DMS53 (cell line): ENCODE results near the gene ITGA1.
"Not testable (repeated sequence)": the region's sequence is repeated elsewhere in the genome, so short reads cannot be mapped to it uniquely, and the experiment has no call there.

ENCODE experiments used
- DNase-seq: peaks from one replicate; lab custom pipeline; 2025; lab: John Stamatoyannopoulos, UW

ITGA1 gene

DNA sequence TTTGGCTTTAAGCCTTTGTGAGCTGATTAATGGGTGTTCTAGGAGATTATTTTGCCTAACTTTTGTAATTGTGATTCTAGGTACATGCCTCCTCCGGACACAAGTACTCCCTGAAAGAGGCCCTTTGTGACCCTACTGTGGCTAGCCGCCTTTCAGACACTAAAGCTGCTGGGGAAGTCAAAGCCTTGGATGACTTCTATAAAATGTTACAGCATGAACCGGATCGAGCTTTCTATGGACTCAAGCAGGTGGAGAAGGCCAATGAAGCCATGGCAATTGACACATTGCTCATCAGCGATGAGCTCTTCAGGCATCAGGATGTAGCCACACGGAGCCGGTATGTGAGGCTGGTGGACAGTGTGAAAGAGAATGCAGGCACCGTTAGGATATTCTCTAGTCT, 13.6 kb downstream of the ITGA1 start:
- peak; percentile 63 for DNase-seq

- DNase-seq, result no peak
Measured at GRCh38 chr5:52802272-52802973, 14.7 kb downstream of the ITGA1 start.

DNA sequence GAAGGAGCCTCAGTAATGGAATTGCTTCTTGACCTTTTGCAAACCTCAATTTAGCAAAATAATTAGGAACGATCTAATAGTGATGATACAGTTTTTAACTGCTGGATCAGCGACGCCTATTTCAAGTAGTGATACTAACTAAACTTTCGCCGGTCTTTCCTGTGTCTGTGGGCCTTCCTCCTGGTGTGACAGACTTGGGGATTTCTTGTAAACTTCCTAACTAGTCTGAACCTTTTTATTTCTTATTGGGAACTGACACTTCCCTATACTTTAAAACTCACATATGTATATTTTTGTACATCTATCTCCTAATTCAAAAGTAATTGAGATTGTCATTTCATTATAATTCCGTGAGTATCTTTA, 15.2 kb downstream of the ITGA1 start:
- no peak for DNase-seq

GRCh38 chr5:52804387-52804791, 16.7 kb downstream of the ITGA1 start:
- no peak for DNase-seq

DNA sequence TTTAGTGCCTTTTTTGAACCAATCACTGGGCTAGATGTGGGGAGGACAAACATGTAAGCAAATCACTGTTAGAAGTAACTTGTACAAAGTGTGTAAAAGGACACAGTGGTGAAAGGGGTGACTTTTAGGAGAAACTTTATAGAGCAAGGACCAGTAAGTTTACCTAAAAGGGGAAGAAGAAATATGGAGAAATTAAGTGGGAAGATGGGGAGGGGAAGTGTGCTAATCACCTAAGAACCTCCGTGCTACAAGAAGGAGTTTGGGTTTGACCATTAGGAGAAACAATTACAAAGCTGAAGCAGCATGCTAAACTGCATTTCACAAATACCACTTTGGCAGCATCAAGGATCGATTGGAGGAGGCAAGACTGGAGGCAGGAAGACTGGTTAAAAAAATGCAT, 17.3 kb downstream of the ITGA1 start:
- no peak for DNase-seq

GRCh38 chr5:52805615-52806014, 17.9 kb downstream of the ITGA1 start:
- DNase-seq, result no peak

GRCh38 chr5:52807037-52807436, 19.3 kb downstream of the ITGA1 start:
- no peak for DNase-seq

GRCh38 chr5:52807723-52808122, 20.0 kb downstream of the ITGA1 start:
- no peak for DNase-seq

DNA sequence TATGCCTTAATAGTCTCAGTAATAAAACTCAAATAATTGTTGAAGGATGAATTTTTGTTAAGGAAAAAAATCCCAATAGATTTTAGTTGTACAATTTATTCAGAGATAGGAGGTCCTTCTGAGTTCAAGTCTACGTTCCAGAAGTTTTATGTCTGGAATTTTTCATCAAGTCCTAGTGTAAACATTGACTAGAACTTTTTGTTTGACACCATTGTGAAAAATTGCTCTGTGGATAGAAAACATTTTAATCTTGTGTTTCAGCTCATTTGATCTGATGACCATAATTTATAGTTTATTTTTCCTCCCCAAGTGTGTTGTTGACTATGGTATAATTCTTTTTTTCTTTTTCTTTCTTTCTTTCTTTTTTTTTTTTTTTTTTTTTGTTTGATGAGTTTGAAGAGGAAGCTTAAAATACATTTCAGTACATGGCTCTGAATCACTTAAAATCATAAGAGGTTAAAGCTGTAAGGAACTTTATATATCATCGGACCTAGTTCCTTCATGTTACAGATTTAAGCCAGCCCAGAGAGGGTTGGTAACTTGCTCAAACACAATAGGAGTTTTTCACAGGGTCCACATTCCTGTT, 20.7 kb downstream of the ITGA1 start:
- no peak for DNase-seq

GRCh38 chr5:52809884-52810283, 22.2 kb downstream of the ITGA1 start:
- peak; percentile 36 for DNase-seq

DNA sequence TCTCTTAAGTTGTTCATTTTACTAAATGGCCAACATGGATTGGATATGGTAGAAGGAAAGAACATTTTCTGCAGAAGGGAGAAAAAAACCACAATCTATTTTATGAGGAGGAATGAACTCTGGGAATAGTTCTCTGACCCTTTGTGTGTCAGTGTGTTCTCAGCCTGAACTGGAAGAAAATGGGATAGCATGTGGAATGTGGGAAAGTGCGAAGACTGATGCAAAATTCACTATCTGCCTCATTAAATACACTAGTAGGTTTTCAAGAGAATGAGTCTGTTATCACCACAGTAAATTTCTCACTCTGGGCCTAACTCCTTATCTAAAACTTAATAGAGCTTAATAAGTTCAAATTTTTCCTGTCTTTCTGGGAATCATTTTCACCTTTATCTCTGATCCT, 22.7 kb downstream of the ITGA1 start:
- DNase-seq, result no peak

DNA sequence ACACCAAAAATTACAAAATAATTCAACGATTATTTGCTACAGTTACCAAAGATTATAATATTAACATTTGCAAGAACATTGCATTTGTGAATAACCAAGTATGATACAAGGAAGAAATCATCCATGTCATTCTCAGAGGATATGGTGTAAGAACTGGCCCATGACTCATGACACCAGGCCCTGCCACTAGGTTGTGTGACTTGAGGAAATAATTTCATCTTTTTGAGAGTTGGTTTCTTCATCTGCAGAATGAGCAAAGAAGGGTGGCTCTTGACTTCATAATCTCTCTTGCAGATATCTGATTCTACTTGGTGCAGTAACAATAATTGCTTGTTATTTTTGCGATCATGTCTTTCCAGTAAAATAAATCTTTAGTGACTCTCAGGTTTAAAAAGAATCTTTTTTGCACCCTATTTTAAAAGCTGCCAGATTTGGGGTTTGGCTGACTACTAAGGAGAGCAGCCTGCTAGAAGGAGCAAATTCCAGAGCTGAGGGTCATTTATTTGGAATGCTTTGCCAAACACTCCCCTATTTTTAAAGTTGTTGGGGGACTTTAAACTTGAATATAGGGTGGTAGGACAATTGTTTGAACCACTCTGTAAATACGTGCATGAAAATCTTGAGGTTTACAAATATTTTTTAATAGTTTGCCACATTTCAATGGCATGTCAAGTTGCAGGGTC, 23.5 kb downstream of the ITGA1 start:
- DNase-seq, result peak; percentile 24

DNA sequence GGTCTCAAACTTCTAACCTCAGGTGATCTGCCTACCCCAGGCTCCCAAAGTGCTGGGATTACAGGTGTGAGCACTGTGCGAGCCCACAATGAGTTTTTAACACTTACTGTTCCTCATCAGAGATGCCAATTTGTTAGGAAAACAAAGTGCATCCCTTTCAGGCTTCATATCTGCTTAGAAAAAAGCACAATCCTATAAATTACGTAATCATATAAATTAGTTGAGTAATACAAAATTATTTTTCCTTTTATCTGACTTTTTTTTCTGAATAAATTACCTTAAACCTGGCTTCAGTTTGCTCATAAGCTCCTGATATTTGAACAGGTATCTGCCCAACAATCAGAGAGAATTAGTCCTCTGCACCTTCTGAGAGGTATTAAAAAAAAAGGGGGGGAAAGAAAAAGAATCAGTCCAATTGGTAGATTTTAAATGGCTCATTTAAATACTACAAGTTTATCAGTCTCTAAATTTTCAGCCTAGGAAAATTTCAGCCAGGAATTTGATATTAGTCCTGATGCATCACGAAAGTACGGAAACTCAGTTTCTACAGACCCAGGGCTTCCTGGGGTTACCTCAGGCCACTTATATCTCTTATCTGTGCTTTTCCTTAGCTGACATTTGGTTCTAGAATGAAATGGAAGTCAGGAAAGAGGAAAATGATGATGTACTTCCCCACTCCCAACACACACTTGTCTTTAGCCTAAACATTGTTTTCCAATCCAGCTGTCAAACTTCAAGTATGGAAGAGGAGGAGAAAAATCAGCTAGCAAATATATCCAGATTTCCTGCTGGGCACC, 26.8 kb downstream of the ITGA1 start:
- DNase-seq, result no peak

- no peak for DNase-seq
Measured at GRCh38 chr5:52817818-52818217, 30.1 kb downstream of the ITGA1 start.

- DNase-seq, result no peak
Measured at GRCh38 chr5:52818360-52818759, 30.6 kb downstream of the ITGA1 start.

DNA sequence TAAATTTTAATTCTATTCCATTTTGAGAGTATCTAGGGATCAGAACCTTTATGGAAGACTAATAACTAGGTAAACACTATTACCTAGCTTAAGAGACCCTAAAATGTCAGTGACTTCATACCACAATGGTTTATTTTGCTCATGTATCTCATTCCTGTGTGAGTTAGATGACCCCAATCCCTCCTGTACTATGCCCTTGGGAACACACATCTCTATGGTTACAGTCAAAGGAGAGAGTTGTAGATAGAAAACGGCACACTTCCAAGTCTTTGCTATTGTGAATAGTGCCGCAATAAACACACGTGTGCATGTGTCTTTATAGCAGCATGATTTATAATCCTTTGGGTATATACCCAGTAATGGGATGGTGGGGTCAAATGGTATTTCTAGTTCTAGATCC, 31.1 kb downstream of the ITGA1 start:
- not testable (repeated sequence) for DNase-seq

GRCh38 chr5:52821901-52822300, 34.2 kb downstream of the ITGA1 start:
- no peak for DNase-seq

- no peak for DNase-seq
Measured at GRCh38 chr5:52822437-52822836, 34.7 kb downstream of the ITGA1 start.

- DNase-seq, result no peak
Measured at GRCh38 chr5:52824827-52825226, 37.1 kb downstream of the ITGA1 start.

DNA sequence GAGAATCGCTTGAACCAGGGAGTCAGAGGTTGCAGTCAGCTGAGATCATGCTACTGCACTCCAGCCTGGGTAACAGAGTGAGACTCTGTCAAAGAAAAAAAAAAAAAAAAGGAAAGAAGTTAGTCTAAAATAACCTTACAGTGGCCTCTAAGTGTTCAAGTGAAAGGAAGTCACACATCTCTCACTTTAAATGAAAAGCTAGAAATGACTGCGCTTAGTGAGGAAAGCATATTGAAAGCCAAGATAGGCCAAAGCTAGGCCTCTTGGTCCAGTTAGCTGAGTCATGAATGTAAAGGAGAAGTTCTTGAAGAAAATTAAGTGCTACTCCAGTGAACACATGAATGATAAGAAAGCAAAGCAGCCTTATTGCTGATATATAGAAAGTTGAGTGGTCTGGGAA, 38.1 kb downstream of the ITGA1 start:
- no peak for DNase-seq

DNA sequence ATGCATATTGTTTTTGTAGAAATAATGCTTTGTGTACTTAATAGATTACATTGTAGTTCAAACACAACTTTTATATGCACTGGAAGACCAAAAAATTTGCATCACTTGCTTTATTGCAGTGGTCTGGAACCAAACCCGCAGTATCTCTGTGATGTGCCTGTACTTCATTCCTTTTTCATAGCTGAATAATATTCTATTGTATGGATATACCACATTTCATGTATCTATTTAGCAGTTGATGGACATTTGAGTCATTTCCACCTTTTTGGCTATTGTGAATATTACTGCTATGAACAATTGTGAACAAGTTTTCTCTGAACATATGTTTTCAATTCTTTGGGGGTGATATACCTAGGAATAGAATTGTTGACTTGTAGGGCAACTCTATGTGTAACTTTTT, 40.1 kb downstream of the ITGA1 start:
- no peak for DNase-seq

DNA sequence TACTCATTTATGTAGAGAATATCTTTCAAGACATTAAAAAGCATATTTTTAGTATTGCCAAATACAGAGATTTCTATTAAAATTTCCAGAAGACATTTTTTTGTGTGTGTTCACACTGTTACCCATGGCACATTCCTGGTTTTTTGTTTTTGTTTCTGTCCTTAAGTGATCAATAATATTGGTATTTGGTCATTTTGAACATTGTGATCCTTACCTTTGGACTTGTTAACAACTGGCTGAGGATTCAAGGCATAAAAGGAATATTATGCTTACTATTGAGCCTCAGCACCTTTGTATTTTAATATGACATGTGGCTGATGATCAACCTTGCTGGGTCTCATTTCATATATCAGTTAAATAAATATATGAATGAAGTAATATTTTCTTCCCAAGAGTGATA, 41.9 kb downstream of the ITGA1 start:
- no peak for DNase-seq

DNA sequence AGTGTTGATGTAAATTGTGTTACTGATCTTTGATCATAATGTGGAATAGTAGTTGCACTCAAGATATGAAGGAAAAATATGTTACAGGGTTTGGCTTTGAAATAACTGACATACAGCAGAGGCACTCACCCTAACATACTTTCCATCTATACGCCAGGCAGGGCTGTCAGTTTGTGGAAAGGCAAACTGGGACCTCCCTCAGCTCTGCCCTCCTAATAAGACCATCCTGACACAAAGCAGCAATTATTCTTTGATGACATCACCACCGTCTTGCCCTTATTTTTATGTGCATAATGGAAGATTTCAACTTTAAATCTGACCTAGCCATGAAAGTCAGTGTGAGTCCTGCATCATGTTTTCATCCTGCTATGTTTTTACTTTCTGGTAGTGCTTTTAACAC, 42.9 kb downstream of the ITGA1 start:
- DNase-seq, result no peak
